ENCODE data around the gene PRELP. TPM values are rescaled to one million over a fixed set of nuclear protein-coding genes. Genes with fewer than 3 reads are reported as not detected.

Gene PRELP
- total RNA-seq, 1 donor from 2014 or later, result 2.9 TPM

- no peak overlapping the region for H3K27ac Mint-ChIP-seq (ENCODE audit: unreplicated experiment)
- H3K36me3 Mint-ChIP-seq (ENCODE audit: low read depth), result no peaks in the 10 kb centered on the region
- H3K27me3 Mint-ChIP-seq (ENCODE audit: low read depth), result peaks cover 11% of the 10 kb centered on the region
- peaks cover 3% of the 10 kb centered on the region for H3K9me3 Mint-ChIP-seq
- H3K4me1 Mint-ChIP-seq, result peaks cover 20% of the 10 kb centered on the region
- H3K4me3 Mint-ChIP-seq, result no peak overlapping the region
- DNase-seq (ENCODE audit: low read depth, low spot score), result no peak
- TF ChIP-seq CTCF (conservative IDR thresholded peaks at IDR 0.05), result no peak
These were observed 20.6 kb upstream of the PRELP start for GRCh38 chr1:203454986-203455471.

GRCh38 chr1:203455706-203456105 is 19.9 kb upstream of the PRELP start:
- H3K9me3 Mint-ChIP-seq, result peaks cover 3% of the 10 kb centered on the region
- H3K36me3 Mint-ChIP-seq (ENCODE audit: low read depth), result no peaks in the 10 kb centered on the region
- H3K27me3 Mint-ChIP-seq (ENCODE audit: low read depth), result peaks cover 9% of the 10 kb centered on the region
- peaks cover 22% of the 10 kb centered on the region for H3K4me1 Mint-ChIP-seq
- no peak for DNase-seq (ENCODE audit: low read depth, low spot score)
- no peak for TF ChIP-seq CTCF (conservative IDR thresholded peaks at IDR 0.05)
- H3K4me3 Mint-ChIP-seq, result no peak overlapping the region
- H3K27ac Mint-ChIP-seq (ENCODE audit: unreplicated experiment), result peak overlapping the region; percentile 51

- Mint-ChIP-seq H3K27me3 (ENCODE audit: low read depth) (peaks cover 4% of the 10 kb centered on the region), H3K4me1 (peaks cover 21% of the 10 kb centered on the region), H3K36me3 (ENCODE audit: low read depth) (no peaks in the 10 kb centered on the region), H3K27ac (ENCODE audit: unreplicated experiment) (peak overlapping the region; percentile 45), H3K9me3 (peaks cover 3% of the 10 kb centered on the region), H3K4me3 (no peak overlapping the region)
- no peak for DNase-seq (ENCODE audit: low read depth, low spot score)
- TF ChIP-seq CTCF (conservative IDR thresholded peaks at IDR 0.05), result no peak
These were observed 19.0 kb upstream of the PRELP start for GRCh38 chr1:203456577-203456976.

- no peak for TF ChIP-seq CTCF (conservative IDR thresholded peaks at IDR 0.05)
- Mint-ChIP-seq H3K4me1 (peaks cover 25% of the 10 kb centered on the region), H3K27ac (ENCODE audit: unreplicated experiment) (no peak overlapping the region), H3K4me3 (no peak overlapping the region), H3K36me3 (ENCODE audit: low read depth) (no peaks in the 10 kb centered on the region), H3K9me3 (peaks cover 3% of the 10 kb centered on the region), H3K27me3 (ENCODE audit: low read depth) (peaks cover 4% of the 10 kb centered on the region)
- no peak for DNase-seq (ENCODE audit: low read depth, low spot score)
These were observed 17.5 kb upstream of the PRELP start for GRCh38 chr1:203458078-203458477.

- H3K27me3 Mint-ChIP-seq (ENCODE audit: low read depth), result peaks cover 9% of the 10 kb centered on the region
- no peak for TF ChIP-seq CTCF (conservative IDR thresholded peaks at IDR 0.05)
- H3K9me3 Mint-ChIP-seq, result peaks cover 3% of the 10 kb centered on the region
- H3K27ac Mint-ChIP-seq (ENCODE audit: unreplicated experiment), result no peak overlapping the region
- H3K4me3 Mint-ChIP-seq, result no peak overlapping the region
- H3K36me3 Mint-ChIP-seq (ENCODE audit: low read depth), result no peaks in the 10 kb centered on the region
- DNase-seq (ENCODE audit: low read depth, low spot score), result no peak
- peaks cover 34% of the 10 kb centered on the region for H3K4me1 Mint-ChIP-seq
These were observed 15.9 kb upstream of the PRELP start for GRCh38 chr1:203459671-203460201.
